Measurements from ENCODE around the gene PRRT4. TPM values are rescaled to one million over a fixed set of nuclear protein-coding genes. Genes with fewer than 3 reads are reported as not detected.

Gene PRRT4
- total and polyA plus RNA-seq, 2 of the 13 experiments (the other 11 are each of a cell fraction or from before 2014, with no cell fraction given) = not detected

DNA sequence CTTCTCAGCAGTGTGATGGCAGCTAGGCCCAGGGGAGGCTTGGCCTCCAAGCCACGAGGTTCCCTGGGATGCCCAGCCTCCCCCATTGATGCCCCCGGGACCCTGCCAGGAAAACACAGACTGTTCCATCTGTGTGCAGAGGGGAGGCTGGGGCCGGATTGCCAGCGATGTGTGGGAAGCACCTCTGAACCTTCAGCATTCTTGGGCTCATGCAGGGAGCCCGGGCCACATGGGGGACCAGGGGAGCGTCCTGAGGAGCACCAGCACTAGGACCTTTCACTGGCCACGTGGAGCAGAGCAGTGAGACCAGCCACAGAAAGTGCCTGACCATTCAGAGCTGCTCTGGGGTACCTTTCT lies 45.7 kb upstream of the PRRT4 start:
- ChIA-PET POLR2A (no interaction called here), CTCF (ENCODE audit: low intra/inter-chr PET ratio, low total read pairs) (no interaction called here)
- peaks cover 2 to 19% of the 10 kb centered on the region in 2 experiments; a peak in 2 of 5 replicates for H3K27me3 ChIP-seq (ENCODE audit: control insufficient read depth in 1 of 2, insufficient read depth in 2 of 2, low read length in 2 of 2)
- no peaks in the 10 kb centered on the region for H3K9me3 ChIP-seq (ENCODE audit: low read length)
- H3K27ac ChIP-seq (ENCODE audit: extremely low read length, insufficient read depth, low read length) = no peak overlapping the region
- H3K4me2 ChIP-seq (ENCODE audit: low read depth, low read length) = peak overlapping the region; percentile 100; the same call in 1 of the 2 replicates
- FAIRE-seq = no peak
- H3K9ac ChIP-seq (ENCODE audit: insufficient read depth, low read depth, low read length) = no peak overlapping the region
- H3K36me3 ChIP-seq (replicated peaks in 1 of 2; ENCODE audit: control insufficient read depth in 1 of 2, insufficient read depth in 2 of 2, low read length in 2 of 2) = 0 out of 5 replicates have a peak, but pooled peaks cover 0 to 4% of the 10 kb centered on the region in 2 experiments
- H3K79me2 ChIP-seq (ENCODE audit: insufficient read depth, low read length) = no peaks in the 10 kb centered on the region
- H4K20me1 ChIP-seq (ENCODE audit: insufficient read depth, low read length) = no peaks in the 10 kb centered on the region
- no TSS peak for BruUV-seq (replicated peaks)
- ATAC-seq = peak; percentile 0; the same call in 2 of the 3 replicates
- intact Hi-C loops (cut with micrococcal nuclease; ENCODE audit: unreplicated experiment) = no loop called here
- TF ChIP-seq, protein P1, sequence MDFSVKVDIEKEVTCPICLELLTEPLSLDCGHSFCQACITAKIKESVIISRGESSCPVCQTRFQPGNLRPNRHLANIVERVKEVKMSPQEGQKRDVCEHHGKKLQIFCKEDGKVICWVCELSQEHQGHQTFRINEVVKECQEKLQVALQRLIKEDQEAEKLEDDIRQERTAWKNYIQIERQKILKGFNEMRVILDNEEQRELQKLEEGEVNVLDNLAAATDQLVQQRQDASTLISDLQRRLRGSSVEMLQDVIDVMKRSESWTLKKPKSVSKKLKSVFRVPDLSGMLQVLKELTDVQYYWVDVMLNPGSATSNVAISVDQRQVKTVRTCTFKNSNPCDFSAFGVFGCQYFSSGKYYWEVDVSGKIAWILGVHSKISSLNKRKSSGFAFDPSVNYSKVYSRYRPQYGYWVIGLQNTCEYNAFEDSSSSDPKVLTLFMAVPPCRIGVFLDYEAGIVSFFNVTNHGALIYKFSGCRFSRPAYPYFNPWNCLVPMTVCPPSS (IDR thresholded peaks at IDR 0.05) = no peak
- TF ChIP-seq, protein P2, sequence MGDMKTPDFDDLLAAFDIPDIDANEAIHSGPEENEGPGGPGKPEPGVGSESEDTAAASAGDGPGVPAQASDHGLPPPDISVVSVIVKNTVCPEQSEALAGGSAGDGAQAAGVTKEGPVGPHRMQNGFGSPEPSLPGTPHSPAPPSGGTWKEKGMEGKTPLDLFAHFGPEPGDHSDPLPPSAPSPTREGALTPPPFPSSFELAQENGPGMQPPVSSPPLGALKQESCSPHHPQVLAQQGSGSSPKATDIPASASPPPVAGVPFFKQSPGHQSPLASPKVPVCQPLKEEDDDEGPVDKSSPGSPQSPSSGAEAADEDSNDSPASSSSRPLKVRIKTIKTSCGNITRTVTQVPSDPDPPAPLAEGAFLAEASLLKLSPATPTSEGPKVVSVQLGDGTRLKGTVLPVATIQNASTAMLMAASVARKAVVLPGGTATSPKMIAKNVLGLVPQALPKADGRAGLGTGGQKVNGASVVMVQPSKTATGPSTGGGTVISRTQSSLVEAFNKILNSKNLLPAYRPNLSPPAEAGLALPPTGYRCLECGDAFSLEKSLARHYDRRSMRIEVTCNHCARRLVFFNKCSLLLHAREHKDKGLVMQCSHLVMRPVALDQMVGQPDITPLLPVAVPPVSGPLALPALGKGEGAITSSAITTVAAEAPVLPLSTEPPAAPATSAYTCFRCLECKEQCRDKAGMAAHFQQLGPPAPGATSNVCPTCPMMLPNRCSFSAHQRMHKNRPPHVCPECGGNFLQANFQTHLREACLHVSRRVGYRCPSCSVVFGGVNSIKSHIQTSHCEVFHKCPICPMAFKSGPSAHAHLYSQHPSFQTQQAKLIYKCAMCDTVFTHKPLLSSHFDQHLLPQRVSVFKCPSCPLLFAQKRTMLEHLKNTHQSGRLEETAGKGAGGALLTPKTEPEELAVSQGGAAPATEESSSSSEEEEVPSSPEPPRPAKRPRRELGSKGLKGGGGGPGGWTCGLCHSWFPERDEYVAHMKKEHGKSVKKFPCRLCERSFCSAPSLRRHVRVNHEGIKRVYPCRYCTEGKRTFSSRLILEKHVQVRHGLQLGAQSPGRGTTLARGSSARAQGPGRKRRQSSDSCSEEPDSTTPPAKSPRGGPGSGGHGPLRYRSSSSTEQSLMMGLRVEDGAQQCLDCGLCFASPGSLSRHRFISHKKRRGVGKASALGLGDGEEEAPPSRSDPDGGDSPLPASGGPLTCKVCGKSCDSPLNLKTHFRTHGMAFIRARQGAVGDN (CRISPR knock-in tag; IDR thresholded peaks at IDR 0.05) = peak; percentile 26; the same call in 1 of the 2 replicates
- TF ChIP-seq, protein P3, sequence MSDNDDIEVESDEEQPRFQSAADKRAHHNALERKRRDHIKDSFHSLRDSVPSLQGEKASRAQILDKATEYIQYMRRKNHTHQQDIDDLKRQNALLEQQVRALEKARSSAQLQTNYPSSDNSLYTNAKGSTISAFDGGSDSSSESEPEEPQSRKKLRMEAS (IDR thresholded peaks at IDR 0.05) = 0 out of 2 replicates have a peak, but pooled peaks have one; percentile 39
- TF ChIP-seq SNRNP70 (IDR thresholded peaks at IDR 0.05; ENCODE audit: low read depth, low read length) (no peak), HNRNPL (IDR thresholded peaks at IDR 0.05; ENCODE audit: low read depth, low read length) (0 out of 2 replicates have a peak, but pooled peaks have one; percentile 56)
- TF ChIP-seq, protein P4, sequence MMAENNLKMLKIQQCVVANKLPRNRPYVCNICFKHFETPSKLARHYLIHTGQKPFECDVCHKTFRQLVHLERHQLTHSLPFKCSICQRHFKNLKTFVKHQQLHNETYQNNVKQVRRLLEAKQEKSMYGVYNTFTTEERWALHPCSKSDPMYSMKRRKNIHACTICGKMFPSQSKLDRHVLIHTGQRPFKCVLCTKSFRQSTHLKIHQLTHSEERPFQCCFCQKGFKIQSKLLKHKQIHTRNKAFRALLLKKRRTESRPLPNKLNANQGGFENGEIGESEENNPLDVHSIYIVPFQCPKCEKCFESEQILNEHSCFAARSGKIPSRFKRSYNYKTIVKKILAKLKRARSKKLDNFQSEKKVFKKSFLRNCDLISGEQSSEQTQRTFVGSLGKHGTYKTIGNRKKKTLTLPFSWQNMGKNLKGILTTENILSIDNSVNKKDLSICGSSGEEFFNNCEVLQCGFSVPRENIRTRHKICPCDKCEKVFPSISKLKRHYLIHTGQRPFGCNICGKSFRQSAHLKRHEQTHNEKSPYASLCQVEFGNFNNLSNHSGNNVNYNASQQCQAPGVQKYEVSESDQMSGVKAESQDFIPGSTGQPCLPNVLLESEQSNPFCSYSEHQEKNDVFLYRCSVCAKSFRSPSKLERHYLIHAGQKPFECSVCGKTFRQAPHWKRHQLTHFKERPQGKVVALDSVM (CRISPR knock-in tag; IDR thresholded peaks at IDR 0.05) = peak; percentile 69; the same call in 1 of the 2 replicates
- TF ChIP-seq, protein P5, sequence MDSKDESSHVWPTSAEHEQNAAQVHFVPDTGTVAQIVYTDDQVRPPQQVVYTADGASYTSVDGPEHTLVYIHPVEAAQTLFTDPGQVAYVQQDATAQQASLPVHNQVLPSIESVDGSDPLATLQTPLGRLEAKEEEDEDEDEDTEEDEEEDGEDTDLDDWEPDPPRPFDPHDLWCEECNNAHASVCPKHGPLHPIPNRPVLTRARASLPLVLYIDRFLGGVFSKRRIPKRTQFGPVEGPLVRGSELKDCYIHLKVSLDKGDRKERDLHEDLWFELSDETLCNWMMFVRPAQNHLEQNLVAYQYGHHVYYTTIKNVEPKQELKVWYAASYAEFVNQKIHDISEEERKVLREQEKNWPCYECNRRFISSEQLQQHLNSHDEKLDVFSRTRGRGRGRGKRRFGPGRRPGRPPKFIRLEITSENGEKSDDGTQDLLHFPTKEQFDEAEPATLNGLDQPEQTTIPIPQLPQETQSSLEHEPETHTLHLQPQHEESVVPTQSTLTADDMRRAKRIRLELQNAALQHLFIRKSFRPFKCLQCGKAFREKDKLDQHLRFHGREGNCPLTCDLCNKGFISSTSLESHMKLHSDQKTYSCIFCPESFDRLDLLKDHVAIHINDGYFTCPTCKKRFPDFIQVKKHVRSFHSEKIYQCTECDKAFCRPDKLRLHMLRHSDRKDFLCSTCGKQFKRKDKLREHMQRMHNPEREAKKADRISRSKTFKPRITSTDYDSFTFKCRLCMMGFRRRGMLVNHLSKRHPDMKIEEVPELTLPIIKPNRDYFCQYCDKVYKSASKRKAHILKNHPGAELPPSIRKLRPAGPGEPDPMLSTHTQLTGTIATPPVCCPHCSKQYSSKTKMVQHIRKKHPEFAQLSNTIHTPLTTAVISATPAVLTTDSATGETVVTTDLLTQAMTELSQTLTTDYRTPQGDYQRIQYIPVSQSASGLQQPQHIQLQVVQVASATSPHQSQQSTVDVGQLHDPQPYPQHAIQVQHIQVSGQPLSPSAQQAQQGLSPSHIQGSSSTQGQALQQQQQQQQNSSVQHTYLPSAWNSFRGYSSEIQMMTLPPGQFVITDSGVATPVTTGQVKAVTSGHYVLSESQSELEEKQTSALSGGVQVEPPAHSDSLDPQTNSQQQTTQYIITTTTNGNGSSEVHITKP (CRISPR knock-in tag; IDR thresholded peaks at IDR 0.05; ENCODE audit: low read depth) = peak; percentile 87
- no CpG with 5 or more reads among the region's 7 CpGs for WGBS (ENCODE audit: low lambda C conversion rate)
- peaks cover 62% of the 10 kb centered on the region for H3K4me1 ChIP-seq (ENCODE audit: insufficient read depth, low read length)
- no peak overlapping the region for H2AFZ ChIP-seq (ENCODE audit: low read length)
- H3K4me3 ChIP-seq (replicated peaks in 1 of 3; ENCODE audit: insufficient read depth in 1 of 3, low read depth in 2 of 3, low read length in 3 of 3) = no peak overlapping the region; a peak in 1 of 6 replicates
- DNase-seq (ENCODE audit: low spot score) = no peak
- in situ Hi-C loops (cut with HindIII; ENCODE audit: extremely low pct_ligation_motif_present, low pct_unique_long_range_greater_than_20kb) = no loop called here

All from HepG2 (cell line).